ENCODE measurements around the gene CRACR2B. TPM values are rescaled to one million over a fixed set of nuclear protein-coding genes. Genes with fewer than 3 reads are reported as not detected.

CRACR2B gene
- total and polyA plus RNA-seq, 2 donors (not counting 1 experiment from before 2014, with no cell fraction given): 9.7 to 67.7 TPM

- Histone ChIP-seq H3K9me3 (ENCODE audit: control extremely low read depth in 1 of 3, control insufficient read depth in 2 of 3, insufficient read depth in 1 of 3, low read length in 2 of 3) (no peaks in the 10 kb centered on the region), H3K27me3 (replicated peaks in 1 of 4; ENCODE audit: control extremely low read depth in 1 of 4, control insufficient read depth in 3 of 4, insufficient read depth in 4 of 4, low read length in 3 of 4) (peaks cover 0 to 48% (median 11%) of the 10 kb centered on the region in 4 experiments), H3K4me1 (ENCODE audit: control insufficient read depth in 2 of 2, insufficient read depth in 2 of 2, low read length in 2 of 2) (peaks cover 33 to 45% of the 10 kb centered on the region in 2 donors), H3K79me2 (ENCODE audit: control insufficient read depth, insufficient read depth, low read length) (peaks cover 14% of the 10 kb centered on the region), H4K20me1 (ENCODE audit: control insufficient read depth, insufficient read depth, low read length, poor library complexity, severe bottlenecking) (peaks cover 21% of the 10 kb centered on the region), H3K9ac (ENCODE audit: low read length) (no peak overlapping the region), H2AFZ (ENCODE audit: insufficient read depth, low read depth, low read length, poor library complexity, severe bottlenecking) (no peak overlapping the region), H3K27ac (ENCODE audit: low read length in 2 of 2) (no peak overlapping the region), H3K4me2 (replicated peaks; ENCODE audit: low read depth, low read length, poor library complexity, severe bottlenecking) (no peak overlapping the region), H3K4me3 (ENCODE audit: control extremely low read depth in 1 of 5, extremely low read depth in 1 of 5, insufficient read depth in 1 of 5, low read depth in 2 of 5, low read length in 4 of 5) (no peak overlapping the region), H3K36me3 (replicated peaks in 1 of 2; ENCODE audit: control extremely low read depth in 1 of 2, control insufficient read depth in 1 of 2, extremely low read depth in 1 of 2, insufficient read depth in 2 of 2, low read length in 1 of 2) (no peaks in the 10 kb centered on the region)
- H3K4me3 Mint-ChIP-seq: no peak overlapping the region
- 54% methylated on average over 8 of the region's 8 CpGs for WGBS (ENCODE audit: insufficient coverage)
- no peak overlapping the region for H3K27ac Mint-ChIP-seq
- ATAC-seq (ENCODE audit: low read depth) (no peak), DNase-seq (no peak)
- CTCF ChIA-PET: interaction anchor here (0.8 kb wide), 1 partner anchor 12 kb away, joined by 3 read pairs; no protein-coding TSS in a partner anchor
- intact Hi-C loops (cut with micrococcal nuclease): no loop called here
- POLR2A ChIA-PET: no interaction called here
- TF ChIP-seq CTCF (IDR thresholded peaks at IDR 0.05) (no peak), EZH2 (IDR thresholded peaks at IDR 0.05; ENCODE audit: borderline replicate concordance, insufficient read depth, low read depth, low read length, poor library complexity, severe bottlenecking) (no peak)
- no peaks in the 10 kb centered on the region for H3K27me3 Mint-ChIP-seq
- H3K9me3 Mint-ChIP-seq (ENCODE audit: insufficient read depth): no peaks in the 10 kb centered on the region
- peaks cover 25% of the 10 kb centered on the region for H3K4me1 Mint-ChIP-seq
Measured at GRCh38 chr11:845872-846495, 18.3 kb downstream of the CRACR2B start.

GRCh38 chr11:846496-847098 lies 18.9 kb downstream of the CRACR2B start:
- ChIA-PET CTCF (interaction anchor here (0.8 to 3.1 kb wide), 2 partner anchors 12 to 204 kb away, joined by 3 to 26 read pairs; no protein-coding TSS in a partner anchor), POLR2A (no interaction called here)
- Mint-ChIP-seq H3K4me1 (peaks cover 20% of the 10 kb centered on the region), H3K9me3 (ENCODE audit: insufficient read depth) (no peaks in the 10 kb centered on the region), H3K27me3 (no peaks in the 10 kb centered on the region), H3K27ac (no peak overlapping the region), H3K4me3 (no peak overlapping the region)
- Histone ChIP-seq H3K79me2 (ENCODE audit: control insufficient read depth, insufficient read depth, low read length) (peaks cover 7% of the 10 kb centered on the region), H3K4me3 (ENCODE audit: control extremely low read depth in 1 of 5, extremely low read depth in 1 of 5, insufficient read depth in 1 of 5, low read depth in 2 of 5, low read length in 4 of 5) (no peak overlapping the region), H3K9me3 (ENCODE audit: control extremely low read depth in 1 of 3, control insufficient read depth in 2 of 3, insufficient read depth in 1 of 3, low read length in 2 of 3) (no peaks in the 10 kb centered on the region), H3K27me3 (replicated peaks in 1 of 4; ENCODE audit: control extremely low read depth in 1 of 4, control insufficient read depth in 3 of 4, insufficient read depth in 4 of 4, low read length in 3 of 4) (peaks cover 0 to 48% (median 11%) of the 10 kb centered on the region in 4 experiments), H3K4me2 (replicated peaks; ENCODE audit: low read depth, low read length, poor library complexity, severe bottlenecking) (no peak overlapping the region), H3K36me3 (replicated peaks in 1 of 2; ENCODE audit: control extremely low read depth in 1 of 2, control insufficient read depth in 1 of 2, extremely low read depth in 1 of 2, insufficient read depth in 2 of 2, low read length in 1 of 2) (no peaks in the 10 kb centered on the region), H2AFZ (ENCODE audit: insufficient read depth, low read depth, low read length, poor library complexity, severe bottlenecking) (no peak overlapping the region), H4K20me1 (ENCODE audit: control insufficient read depth, insufficient read depth, low read length, poor library complexity, severe bottlenecking) (peaks cover 15% of the 10 kb centered on the region), H3K9ac (ENCODE audit: low read length) (no peak overlapping the region), H3K27ac (ENCODE audit: low read length in 2 of 2) (no peak overlapping the region), H3K4me1 (ENCODE audit: control insufficient read depth in 2 of 2, insufficient read depth in 2 of 2, low read length in 2 of 2) (peaks cover 28 to 39% of the 10 kb centered on the region in 2 donors)
- ATAC-seq (ENCODE audit: low read depth) (no peak), DNase-seq (no peak)
- intact Hi-C loops (cut with micrococcal nuclease): no loop called here
- WGBS (ENCODE audit: insufficient coverage): 76% methylated on average over 11 of the region's 11 CpGs
- TF ChIP-seq CTCF (IDR thresholded peaks at IDR 0.05) (no peak), EZH2 (IDR thresholded peaks at IDR 0.05; ENCODE audit: borderline replicate concordance, insufficient read depth, low read depth, low read length, poor library complexity, severe bottlenecking) (no peak)
